DMS 273 (cell line): ENCODE results near the gene SLC22A16.
"Not testable (repeated sequence)": the region's sequence is repeated elsewhere in the genome, so short reads cannot be mapped to it uniquely, and the experiment has no call there.

Experiments
- DNase-seq: peaks from one replicate; lab custom pipeline; 2025; ENCODE audit not compliant: unreplicated experiment; lab: John Stamatoyannopoulos, UW

The SLC22A16 gene, protein sequence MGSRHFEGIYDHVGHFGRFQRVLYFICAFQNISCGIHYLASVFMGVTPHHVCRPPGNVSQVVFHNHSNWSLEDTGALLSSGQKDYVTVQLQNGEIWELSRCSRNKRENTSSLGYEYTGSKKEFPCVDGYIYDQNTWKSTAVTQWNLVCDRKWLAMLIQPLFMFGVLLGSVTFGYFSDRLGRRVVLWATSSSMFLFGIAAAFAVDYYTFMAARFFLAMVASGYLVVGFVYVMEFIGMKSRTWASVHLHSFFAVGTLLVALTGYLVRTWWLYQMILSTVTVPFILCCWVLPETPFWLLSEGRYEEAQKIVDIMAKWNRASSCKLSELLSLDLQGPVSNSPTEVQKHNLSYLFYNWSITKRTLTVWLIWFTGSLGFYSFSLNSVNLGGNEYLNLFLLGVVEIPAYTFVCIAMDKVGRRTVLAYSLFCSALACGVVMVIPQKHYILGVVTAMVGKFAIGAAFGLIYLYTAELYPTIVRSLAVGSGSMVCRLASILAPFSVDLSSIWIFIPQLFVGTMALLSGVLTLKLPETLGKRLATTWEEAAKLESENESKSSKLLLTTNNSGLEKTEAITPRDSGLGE

DNA sequence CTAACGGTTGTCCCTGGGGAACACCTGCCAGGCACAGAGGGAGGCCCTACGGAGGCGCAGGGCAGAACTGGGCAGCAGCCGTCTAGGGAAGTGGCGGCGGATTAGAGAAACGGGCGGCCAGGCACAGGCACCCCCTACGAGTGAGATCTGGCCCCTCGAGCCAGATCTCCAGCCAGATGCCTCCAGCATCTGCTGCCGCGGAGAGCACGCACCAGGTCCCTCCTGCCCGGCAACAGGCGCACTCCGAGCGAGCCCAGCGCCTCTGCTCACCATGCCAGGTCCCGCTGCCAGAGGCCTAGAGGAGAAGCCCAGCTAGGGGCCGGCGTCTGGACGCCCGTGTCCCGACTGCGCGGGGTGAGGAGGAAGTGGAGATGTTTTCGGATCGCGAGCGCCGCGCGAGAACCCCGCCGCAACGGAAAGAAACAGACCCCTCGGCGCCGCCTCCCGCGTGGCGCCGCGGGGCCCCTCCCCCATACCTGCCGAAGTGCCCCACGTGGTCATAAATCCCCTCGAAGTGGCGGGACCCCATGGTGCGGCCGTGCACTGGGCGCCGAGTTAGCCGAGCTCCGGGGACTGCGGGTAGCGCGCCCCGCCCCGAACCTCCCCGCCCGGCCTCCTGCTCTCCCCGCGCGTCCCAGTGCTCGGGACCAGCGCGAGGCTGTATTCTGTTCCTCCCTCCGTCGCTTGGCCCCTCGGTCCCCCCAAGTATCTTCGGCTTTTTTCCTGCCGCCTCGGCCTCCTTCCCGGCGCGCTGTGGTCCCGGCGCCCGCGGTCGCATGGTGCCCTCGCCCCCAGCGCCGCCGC, at the start of gene SLC22A16:
Gene SLC22A16 (minus strand): TSS at position 568 of the 804 bp plus-strand sequence. CDS start 39 bp downstream, at position 529.
- DNase-seq, result peak; percentile 63

DNA sequence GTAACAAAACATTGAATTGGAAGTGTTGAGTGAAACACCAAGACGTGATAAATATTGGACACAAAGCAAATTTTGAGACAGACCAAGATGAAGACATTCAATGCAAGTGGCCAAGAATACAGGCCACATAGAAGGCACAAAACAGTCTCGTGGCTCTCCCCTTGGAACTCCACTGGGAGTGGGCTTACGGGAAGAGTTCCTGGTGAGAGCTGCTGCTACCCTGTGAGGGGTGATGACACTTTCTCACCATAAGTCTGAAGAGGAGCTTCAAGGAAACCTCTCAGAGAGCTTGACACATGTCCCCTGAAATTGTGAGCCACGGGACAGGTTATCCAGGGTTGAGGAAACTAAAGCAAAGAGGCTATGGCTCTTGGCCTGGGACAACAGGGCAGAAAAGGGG, 48.6 kb upstream of the SLC22A16 start:
- DNase-seq, result no peak

DNA sequence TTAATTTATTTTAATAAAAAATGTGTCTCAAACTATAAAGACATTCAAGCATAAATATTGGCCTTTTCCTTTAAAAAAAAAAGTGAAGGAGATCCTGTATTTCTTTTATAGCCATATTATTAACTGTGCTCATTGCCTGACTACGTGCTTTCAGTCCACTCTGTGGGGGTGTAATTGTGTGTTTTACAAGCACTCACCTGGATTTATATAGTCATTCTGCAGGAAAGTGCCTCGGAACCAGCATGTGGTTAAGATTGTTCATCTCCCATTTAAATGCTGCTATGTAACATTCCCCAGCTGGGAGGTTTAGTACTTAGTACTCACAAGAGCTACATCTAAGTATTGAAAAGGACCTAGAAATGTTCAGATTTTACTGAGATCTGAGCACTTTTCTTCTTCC, 47.9 kb upstream of the SLC22A16 start:
- no peak for DNase-seq

DNA sequence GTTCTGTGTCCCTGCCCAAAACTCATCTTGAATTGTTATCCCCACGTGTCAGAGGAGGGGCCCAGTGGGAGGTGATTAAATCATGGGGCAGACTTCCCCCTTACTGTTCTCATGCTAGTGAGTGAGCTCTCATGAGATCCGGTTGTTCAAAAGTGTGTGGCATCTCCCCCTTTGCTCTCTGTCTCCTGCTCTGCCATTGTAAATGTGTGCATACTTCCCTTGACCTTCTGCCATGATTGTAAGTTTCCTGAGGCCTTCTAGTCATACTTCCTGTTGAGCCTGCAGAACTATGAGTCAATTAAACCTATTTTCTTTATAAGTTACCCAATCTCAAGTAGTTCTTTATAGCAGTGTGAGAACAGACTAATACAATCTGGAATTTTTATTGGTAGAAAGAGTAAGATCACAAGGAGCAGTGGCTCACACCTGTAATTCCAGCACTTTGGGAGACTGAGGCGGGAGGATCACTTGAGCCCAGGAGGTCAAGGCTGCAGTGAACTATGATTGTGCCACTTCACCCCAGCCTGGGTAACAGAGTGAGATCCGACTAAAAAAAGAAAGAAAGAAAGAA, 47.1 kb upstream of the SLC22A16 start:
- DNase-seq, result no peak

- no peak for DNase-seq
Observed at GRCh38 chr6:110522427-110522826, 46.0 kb upstream of the SLC22A16 start.

DNA sequence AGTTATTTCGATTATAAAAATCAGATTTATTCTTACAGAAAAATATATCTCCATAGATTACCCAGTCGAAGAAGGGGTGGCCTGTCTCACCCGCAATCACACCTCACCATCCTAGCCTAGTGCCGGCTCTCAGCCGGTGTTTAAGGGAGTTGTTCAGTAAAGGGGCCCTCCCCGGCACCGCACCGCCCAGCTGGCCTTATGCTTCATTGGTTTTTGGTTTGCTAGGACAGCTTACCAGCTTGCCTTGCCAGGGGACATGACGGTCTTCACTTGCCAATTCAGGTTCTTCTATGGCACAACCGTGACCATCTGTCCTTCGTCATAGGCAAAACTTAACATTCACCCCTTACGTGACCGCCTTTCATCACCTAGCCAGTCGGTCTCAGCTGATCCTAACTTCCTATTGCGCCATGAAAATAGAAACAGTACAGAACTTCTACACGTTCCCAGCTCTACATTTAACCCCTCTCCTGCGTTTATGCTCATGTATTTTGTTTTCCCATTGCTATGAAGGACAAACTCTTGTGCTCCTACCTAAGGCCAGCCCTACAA, 44.7 kb upstream of the SLC22A16 start:
- no peak for DNase-seq

- no peak for DNase-seq
Observed at GRCh38 chr6:110520209-110520965, 44.0 kb upstream of the SLC22A16 start.

GRCh38 chr6:110517601-110518281, 41.3 kb upstream of the SLC22A16 start:
- no peak for DNase-seq

GRCh38 chr6:110517034-110517433, 40.6 kb upstream of the SLC22A16 start:
- no peak for DNase-seq

- DNase-seq, result no peak
Observed at GRCh38 chr6:110514818-110515217, 38.4 kb upstream of the SLC22A16 start.

DNA sequence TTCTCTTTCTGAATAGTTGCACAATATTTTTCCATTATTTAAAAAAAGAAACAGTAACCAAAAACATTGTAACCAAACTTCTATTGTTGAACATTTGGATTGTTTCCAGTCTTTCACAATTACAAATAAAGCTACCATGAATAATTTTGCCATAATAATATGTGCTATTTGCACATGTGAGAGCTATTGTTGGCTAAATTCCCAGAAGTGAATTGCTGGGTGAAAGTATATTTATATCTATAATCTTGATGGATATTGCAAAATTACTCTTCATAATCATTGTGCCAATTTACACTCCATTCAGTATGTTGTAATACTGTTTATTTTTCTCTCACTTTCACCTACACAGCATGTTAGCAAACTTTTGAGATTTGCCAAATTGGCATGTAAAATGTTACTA, 36.6 kb upstream of the SLC22A16 start:
- DNase-seq, result no peak

- not testable (repeated sequence) for DNase-seq
Observed at GRCh38 chr6:110512549-110512948, 36.1 kb upstream of the SLC22A16 start.

GRCh38 chr6:110511401-110511800, 35.0 kb upstream of the SLC22A16 start:
- DNase-seq, result no peak

DNA sequence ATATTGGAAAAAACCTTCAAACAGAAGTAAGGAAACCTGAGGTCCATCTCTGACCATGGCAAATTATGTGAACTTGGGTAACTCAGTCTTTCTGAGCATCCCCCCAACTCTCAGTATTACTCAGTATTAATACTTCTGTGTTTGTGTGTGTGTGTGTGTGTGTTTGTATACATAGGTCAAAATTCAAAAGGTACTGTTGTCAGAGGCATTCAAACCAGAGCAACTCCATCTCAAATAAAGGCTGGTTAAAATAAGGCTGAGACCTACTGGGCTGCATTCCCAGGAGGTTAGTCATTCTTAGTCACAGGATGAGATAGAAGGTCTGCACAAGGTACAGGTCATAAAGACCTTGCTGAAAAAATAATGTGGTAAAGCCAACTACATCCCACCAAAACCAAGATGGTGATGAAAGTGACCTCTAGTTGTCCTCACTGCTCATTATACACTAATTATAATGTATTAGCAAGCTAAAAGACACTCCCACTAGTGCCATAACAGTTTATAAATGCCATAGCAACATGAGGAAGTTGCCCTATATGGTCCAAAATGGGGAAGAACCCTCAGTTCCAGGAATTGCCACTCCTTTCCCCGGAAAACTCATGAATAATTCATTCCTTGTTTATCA, 33.3 kb upstream of the SLC22A16 start:
- no peak for DNase-seq

DNA sequence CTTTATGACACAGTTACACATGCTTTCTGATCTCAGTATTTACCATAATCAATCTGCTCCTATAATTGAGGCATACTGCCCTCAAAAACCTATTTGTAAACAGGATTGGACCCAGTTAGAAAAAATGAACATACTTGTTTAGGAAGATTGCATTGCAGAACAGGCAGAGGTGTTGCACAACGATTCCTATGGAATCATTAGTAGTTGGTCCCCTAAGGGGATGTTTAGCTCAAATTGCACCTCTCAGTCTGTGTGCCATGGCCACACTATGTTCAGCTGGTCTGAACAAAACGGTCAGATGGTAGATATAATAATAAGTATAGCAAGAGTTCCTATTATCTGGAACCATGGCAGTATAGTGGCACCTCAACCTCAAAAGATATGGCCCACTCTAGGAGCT, 28.5 kb upstream of the SLC22A16 start:
- DNase-seq, result not testable (repeated sequence)

GRCh38 chr6:110495949-110496348, 19.5 kb upstream of the SLC22A16 start:
- DNase-seq, result no peak

GRCh38 chr6:110493253-110493800, 16.9 kb upstream of the SLC22A16 start:
- DNase-seq, result no peak

- no peak for DNase-seq
Observed at GRCh38 chr6:110492584-110492983, 16.2 kb upstream of the SLC22A16 start.
